ENCODE measurements around the gene JAK3.

Gene JAK3

DNA sequence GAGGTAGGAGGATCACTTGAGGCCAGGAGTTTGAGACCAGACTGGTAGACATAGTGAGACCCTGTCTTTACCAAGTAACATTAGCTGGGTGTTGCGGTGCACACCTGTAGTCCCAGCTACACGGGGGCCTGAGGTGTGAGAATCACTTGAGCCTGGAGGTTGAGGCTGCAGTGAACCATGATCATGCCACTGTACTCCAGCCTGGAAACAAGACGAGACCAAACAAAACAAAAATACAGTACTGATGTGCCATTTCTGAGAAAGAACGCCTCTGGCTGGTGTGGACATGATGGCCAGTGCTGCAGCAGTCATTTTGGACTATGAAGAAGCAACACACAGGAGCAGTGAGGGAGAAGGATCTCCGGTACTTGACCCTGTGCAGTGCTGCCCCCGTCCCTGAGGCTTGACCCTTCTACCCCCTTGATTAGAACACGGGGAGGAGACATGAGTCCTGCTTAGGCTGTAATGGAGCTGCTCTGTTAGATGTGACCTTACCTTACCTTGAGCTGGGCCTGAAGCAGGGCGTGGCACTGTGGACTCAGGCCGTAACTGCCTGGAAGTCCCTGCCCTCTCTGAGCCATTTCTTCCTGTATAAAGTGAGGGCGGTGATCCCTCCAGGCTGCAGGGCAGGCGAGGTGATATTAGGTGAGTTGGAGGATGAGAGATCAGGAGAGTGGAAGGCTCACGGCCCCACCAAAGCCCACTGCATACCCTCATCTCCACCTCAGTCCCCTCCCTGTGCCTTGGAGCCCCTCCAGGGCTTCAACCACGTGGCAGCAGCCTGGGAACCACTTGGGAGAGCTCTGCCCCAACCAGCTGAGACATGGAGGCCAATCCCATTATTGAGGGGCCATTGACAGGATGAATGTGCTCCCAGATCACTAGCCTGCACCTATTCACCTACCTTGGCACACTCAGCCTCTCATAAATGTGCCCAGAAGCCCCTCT is 17.9 kb upstream of the JAK3 start:
- DNase-seq (ENCODE audit: low read depth) = no peak

DNA sequence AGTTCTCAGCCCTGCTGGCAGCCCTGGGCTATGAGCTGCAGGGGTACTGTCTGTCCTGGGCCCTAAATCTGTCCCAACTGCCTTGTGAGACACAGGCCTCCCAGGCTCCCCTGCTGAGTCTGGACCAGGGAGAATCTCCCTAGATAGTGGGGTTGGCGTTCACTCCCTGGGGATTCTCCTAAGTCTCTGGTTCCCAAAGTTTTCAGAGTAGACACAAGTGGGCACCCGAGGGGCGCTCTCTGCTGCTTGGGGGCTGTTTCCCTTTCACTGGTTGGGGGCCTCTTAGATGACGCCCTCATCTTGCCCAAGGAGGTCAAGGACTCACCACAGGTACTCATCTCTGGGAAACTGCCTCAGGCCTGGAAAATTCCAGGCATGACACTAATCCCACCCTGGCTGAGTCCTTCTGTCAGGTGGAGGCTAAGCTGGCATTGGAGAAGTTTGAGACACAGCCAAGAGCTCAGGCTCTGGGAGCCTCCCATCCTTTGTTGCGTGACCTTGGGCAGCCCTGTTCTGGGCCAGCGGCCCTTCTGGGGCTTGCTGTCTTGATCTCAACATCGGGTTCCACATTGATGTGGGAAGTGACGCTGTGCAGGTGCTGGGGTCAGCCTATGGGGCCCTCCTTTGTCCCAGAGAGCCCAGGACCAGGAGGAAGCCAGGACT is 15.9 kb upstream of the JAK3 start:
- DNase-seq (ENCODE audit: low read depth) = no peak

DNA sequence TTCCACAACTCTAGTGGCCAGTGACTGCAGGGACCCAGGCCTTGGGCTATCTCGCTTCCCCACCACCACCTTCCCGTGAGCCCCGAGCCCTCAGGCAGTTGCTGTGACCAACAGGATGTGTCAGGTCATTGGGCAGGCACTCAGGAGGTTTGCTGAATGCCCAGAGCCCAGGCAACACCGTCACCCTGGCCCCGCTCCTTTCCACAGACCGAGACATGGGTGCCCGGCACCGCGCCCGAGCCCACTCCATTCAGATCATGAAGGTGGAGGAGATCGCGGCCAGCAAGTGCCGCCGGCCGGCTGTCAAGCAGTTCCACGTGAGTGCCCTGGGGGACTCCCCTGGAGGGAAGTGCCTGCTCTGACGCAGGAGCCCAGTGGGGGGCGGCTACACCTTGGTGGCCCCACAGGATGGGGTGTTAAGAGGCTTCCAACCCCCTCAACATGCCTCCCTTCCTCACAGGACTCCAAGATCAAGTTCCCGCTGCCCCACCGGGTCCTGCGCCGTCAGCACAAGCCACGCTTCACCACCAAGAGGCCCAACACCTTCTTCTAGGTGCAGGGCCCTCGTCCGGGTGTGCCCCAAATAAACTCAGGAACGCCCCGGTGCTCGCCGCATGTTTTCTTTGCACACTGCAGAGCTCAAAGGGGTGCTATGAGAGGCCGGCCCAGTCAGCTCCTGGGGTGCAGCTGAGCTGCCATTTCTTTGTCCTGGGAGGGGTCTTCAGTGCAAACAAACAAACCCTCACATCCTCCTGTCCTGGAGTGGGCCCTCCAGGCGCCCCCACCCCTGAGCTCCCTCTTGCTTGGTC is 15.1 kb upstream of the JAK3 start:
- no peak for DNase-seq (ENCODE audit: low read depth)

DNA sequence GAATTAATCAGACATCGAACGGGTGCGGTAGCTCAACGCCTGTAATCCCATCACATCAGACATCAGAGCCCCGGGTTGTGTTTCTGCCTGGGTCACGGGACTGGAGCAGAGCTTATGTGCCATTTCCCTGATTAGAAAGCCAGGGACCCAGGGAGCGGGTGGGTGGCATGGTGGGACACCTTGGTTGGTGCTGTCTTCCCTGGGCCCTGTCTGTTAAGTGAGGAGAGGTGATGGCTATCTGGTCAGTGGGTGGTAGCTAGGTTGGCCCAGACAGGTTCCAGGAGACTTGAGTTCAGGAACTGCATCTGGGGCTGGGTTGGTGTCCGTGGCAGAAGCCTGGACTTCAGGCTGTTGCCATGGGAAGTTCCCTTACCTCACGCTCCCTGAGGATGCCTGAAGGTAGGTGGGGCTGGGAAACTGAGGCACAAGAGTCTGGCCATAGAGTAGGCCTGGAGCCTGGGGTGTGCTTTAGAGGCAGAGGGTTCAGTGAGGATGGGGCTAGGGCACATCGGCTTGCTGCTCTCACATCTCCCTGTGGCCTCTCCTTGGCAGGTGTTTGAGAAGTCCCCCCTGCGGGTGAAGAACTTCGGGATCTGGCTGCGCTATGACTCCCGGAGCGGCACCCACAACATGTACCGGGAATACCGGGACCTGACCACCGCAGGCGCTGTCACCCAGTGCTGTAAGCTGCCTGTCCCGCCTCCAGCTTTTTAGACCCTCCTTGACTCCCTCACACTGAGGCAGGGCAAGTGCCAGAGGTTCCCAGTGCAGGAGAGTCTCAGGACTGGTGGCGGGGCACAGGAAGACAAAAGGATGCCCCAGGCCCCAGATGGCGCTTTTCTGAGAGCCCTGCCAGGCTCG is 14.0 kb upstream of the JAK3 start:
- DNase-seq (ENCODE audit: low read depth) = no peak

GRCh38 chr19:17860993-17861360 is 13.2 kb upstream of the JAK3 start:
- no peak for DNase-seq (ENCODE audit: low read depth)

GRCh38 chr19:17860331-17860992 is 12.7 kb upstream of the JAK3 start:
- no peak for DNase-seq (ENCODE audit: low read depth)

GRCh38 chr19:17859533-17860330 is 11.9 kb upstream of the JAK3 start, which contains the start of gene RPL18A:
Gene RPL18A (plus strand): TSS chr19:17859910. CDS start chr19:17859957, 47 bp downstream.
- DNase-seq (ENCODE audit: low read depth) = peak; percentile 98

DNA sequence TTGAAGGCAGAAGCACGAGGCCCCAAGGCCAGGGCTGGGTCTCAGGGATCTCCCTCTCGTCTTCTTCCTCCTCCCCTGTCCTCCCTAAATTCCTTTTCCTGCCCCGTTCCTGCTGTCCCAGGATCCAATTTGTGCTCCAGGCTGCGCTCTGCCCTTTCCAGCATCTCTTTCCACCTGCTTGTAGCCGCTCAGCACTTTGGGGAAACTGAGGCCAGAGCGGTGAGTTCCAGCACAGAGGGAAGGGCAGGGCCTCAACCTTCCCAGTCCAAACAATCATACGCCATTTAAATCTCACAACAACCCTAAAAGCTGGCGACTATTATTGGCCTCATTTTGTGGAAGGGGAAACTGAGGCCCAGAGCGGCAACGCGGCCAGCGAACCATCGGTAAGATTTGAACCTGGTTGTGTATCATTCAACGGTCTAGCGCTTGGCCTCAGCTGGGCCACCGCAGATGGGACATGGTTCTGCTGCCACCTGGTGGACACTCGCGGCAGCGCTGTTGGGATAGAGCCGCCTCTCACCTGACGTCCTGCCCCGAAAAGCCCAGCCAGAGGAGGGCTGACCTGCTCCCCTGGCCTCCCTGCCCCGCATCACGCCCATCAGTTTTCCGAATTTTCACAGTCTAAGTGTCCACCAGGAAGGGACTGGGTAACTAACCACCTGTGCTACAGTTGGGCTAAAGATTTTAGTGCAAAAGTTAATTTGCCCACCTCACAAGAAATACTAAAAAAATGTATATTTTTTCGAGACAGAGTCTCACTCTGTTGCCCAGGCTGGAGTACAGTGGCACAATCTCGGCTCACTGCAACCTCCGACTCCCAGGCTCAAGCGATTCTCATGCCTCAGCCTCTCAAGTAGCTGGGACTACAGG is 7.7 kb upstream of the JAK3 start:
- no peak for DNase-seq (ENCODE audit: low read depth)

- no peak for DNase-seq (ENCODE audit: low read depth)
Measured at GRCh38 chr19:17854061-17854460, 6.3 kb upstream of the JAK3 start.

GRCh38 chr19:17848595-17849292 is 962 bp upstream of the JAK3 start:
- DNase-seq (ENCODE audit: low read depth) = no peak

DNA sequence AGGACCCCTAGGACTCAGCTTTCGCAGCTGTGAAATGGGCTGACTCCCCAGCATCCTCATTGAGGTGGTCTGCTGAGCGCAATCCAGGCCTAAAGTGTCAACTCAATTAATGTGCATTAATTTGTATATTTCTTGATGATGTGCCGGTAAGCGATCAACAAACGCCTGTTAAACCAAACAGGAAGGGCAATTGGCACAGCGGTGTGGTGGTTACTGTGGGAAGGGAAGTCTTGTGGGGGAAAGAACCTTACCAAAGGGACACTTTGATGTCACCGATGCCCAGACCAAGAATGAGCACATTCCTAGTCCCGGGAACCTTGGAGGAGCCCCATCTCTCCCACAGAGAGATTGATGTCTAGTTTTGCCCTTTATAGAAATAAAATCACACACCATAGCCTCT is 1.6 kb downstream of the JAK3 start:
- DNase-seq (ENCODE audit: low read depth) = no peak

GRCh38 chr19:17843908-17844490 is 3.8 kb downstream of the JAK3 start:
- DNase-seq (ENCODE audit: low read depth) = no peak

DNA sequence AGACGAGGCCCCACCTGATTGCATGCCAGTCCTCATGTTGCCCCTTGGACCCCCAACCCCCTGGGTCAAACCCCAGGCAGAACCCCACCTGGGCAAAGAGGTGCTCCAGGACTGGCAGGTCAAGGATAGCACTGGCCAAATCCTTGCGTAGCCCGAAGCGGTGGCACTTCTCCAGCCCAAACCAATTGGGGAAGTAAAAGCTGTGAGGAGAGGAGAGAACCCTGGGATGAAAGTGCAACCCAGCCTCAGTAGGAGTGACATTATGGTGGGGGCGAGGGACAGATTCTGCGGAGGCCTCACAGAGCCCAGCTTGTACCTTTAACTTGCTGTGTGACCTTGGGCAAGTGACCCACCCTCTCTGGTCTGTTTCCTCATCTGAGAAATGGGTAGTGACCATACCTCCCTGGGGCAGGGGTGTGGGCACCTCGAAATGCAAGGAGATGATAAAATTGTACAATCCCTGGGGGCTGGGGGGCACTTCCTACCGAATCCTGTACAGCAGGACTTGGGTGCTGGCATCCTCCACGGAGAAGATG is 4.4 kb downstream of the JAK3 start:
- no peak for DNase-seq (ENCODE audit: low read depth)

DNA sequence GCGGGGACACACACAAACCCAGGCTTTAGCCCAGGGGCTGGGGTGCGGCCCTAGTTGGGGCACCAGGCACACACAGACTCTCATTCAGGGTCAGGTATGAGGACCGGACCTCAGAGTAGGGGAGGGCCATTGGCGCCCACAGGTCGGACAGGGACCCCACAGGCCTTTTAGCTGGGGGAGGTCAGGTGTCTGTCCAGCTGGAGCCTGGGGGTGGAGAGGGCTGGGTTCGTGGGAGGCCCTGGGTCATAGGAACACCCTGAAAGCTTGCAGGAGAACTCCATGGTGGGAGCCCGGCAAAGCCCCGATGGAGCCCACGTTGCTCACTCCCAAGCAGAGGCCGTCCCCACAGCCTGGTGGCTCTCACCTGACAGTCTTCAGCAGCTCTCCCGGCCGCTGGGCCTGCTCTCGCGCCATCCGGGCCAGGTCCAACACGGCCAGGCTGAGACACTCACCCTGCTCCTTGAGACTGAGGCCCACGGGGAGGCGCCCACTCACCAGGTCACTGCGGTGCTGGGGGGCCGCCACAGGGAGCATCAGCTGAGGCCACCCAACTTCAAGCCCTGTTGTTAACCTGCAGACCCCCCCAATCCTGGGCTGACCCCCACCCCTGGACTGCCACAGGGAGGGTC is 5.0 kb downstream of the JAK3 start:
- DNase-seq (ENCODE audit: low read depth) = no peak

DNA sequence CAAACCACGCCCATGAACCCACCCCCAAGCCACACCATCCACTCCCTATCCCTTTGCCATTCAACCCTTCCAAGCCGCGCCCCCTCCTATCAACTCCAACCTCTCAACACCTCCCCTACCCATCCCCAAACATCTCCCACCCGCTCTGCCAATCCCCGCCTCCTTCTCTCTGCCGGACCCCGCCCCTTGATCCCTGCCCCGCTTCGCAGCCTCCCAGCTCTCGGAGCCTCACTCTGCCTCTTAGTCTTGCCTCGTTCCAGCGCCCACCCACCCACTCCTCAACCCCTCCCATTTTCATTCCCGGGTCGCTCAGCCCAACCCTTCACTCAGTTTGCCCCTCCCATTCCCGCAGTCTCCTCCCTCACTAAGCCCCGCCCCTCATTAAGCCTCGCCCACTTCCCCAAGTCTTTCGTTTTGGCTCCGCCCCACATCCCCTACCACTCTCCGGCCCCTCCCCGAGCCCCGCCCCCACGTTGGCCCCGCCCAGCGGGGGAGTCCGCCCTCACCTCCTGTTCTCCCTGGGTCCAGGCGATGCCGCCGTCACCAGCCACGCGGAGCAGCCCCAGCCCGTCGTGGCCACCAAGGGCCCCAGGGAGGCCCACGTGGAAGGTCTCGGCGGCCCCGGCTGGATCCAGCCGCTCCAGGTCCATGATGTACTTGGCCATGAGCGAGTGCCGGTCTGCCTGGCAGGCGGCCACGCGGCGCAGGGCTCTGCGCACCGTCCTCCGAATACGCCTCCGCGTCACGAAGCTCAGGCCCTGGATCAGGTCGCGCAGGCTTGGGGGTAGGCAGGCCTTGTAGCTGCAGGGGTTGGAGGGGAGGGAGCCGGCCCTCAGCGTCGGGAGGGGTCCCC is 5.7 kb downstream of the JAK3 start:
- peak; percentile 65 for DNase-seq (ENCODE audit: low read depth)

GRCh38 chr19:17841371-17841809 is 6.4 kb downstream of the JAK3 start:
- DNase-seq (ENCODE audit: low read depth) = no peak

All from CMK (cell line).